Neural cell (in vitro differentiated cells): ENCODE results near the gene PTGER1. TPM values are rescaled to one million over a fixed set of nuclear protein-coding genes. Genes with fewer than 3 reads are reported as not detected.

Source experiments
- H2AFZ ChIP-seq: fragments of 200-600, 300-800 bp; sonication (generic), shearing (Covaris generic); 2 replicates; pipeline ENCODE4 v1.6.0; 2014; ENCODE audit warnings: low read depth, mild to moderate bottlenecking, antibody characterized with exemption, low read length, moderate library complexity
- H3F3A ChIP-seq: fragments of 200-600 bp; shearing (Covaris generic); 2 replicates; pipeline ENCODE4 v1.6.1; 2016; ENCODE audit warnings: mild to moderate bottlenecking, moderate library complexity, mixed read lengths, antibody characterized with exemption, low read length; ENCODE audit not compliant: insufficient read depth, poor library complexity, severe bottlenecking
- H3K27ac ChIP-seq: fragments of 200-600, 300-800 bp; sonication (generic), shearing (Covaris generic); 2 replicates; pipeline ENCODE4 v1.5.1; 2014; ENCODE audit warnings: mild to moderate bottlenecking, low read length, moderate library complexity
- H3K27me3 ChIP-seq: fragments of 300-800, 200-600 bp; sonication (generic), shearing (Covaris generic); 2 replicates; pipeline ENCODE4 v1.6.0; 2014; ENCODE audit warnings: mild to moderate bottlenecking, low read depth, low read length, moderate library complexity; ENCODE audit not compliant: insufficient read depth
- H3K36me3 ChIP-seq: fragments of 300-800, 200-600 bp; sonication (generic), shearing (Covaris generic); 2 replicates; pipeline ENCODE4 v1.5.1; 2014; ENCODE audit warnings: mild to moderate bottlenecking, antibody characterized with exemption, low read length, moderate library complexity; ENCODE audit not compliant: insufficient read depth
- H3K4me2 ChIP-seq: fragments of 300-800, 200-600 bp; sonication (generic), shearing (Covaris generic); 2 replicates; pipeline ENCODE4 v1.6.0; 2014; ENCODE audit warnings: mild to moderate bottlenecking, low read length
- H3K4me3 ChIP-seq: fragments of 300-800, 200-600 bp; sonication (generic), shearing (Covaris generic); 2 replicates; pipeline ENCODE4 v1.5.1; 2014; ENCODE audit warnings: mild to moderate bottlenecking, low read length, moderate library complexity
- H3K79me2 ChIP-seq: fragments of 200-600 bp; shearing (Covaris generic); replicated peaks from 2 replicates; pipeline ENCODE4 v1.6.0; 2014; ENCODE audit warnings: mild to moderate bottlenecking, low read length, moderate library complexity; ENCODE audit not compliant: insufficient read depth
- H3K9ac ChIP-seq: fragments of 300-800, 200-600 bp; sonication (generic), shearing (Covaris generic); 2 replicates; pipeline ENCODE4 v1.6.1; 2016; ENCODE audit warnings: mild to moderate bottlenecking, low read length, mixed read lengths
- H3K9me2 ChIP-seq: fragments of 200-600 bp; shearing (Covaris generic); 2 replicates; pipeline ENCODE4 v1.6.1; 2016; ENCODE audit warnings: mild to moderate bottlenecking, low read length, mixed read lengths; ENCODE audit not compliant: insufficient read depth
- H3K9me3 ChIP-seq: fragments of 200-600, 300-800 bp; sonication (generic), shearing (Covaris generic); 2 replicates; pipeline ENCODE4 v1.6.1; 2016; ENCODE audit warnings: mild to moderate bottlenecking, mixed run types, low read length, moderate library complexity, mixed read lengths
- H4K20me1 ChIP-seq: fragments of 200-600 bp; shearing (Covaris generic); 2 replicates; pipeline ENCODE4 v1.6.1; 2016; ENCODE audit warnings: mild to moderate bottlenecking, mixed run types; ENCODE audit not compliant: insufficient read depth
- CTCF ChIP-seq: fragments of 450-650 bp; IDR thresholded peaks from 2 replicates; pipeline ENCODE4 v1.5.1; 2014; ENCODE audit warnings: antibody characterized with exemption, mild to moderate bottlenecking, moderate library complexity; ENCODE audit not compliant: poor library complexity, severe bottlenecking
- EP300 ChIP-seq: fragments of 450-650 bp; conservative IDR thresholded peaks from 2 replicates; pipeline ENCODE4 v1.6.1; 2014; ENCODE audit warnings: antibody characterized with exemption, mild to moderate bottlenecking, moderate library complexity; ENCODE audit not compliant: poor library complexity, severe bottlenecking
- EZH2 ChIP-seq: fragments of 200-600, 300-800 bp; shearing (Covaris generic), sonication (generic); IDR thresholded peaks from 2 replicates; pipeline ENCODE4 v1.6.1; 2014; ENCODE audit warnings: antibody characterized with exemption, low read length, borderline replicate concordance, mild to moderate bottlenecking; ENCODE audit not compliant: insufficient read depth, poor library complexity, severe bottlenecking
- MXI1 ChIP-seq: fragments of 450-650 bp; conservative IDR thresholded peaks from 2 replicates; pipeline ENCODE4 v1.6.1; 2014; ENCODE audit warnings: antibody characterized with exemption, mild to moderate bottlenecking; ENCODE audit not compliant: poor library complexity, severe bottlenecking
- POLR2AphosphoS5 ChIP-seq: IDR thresholded peaks from 2 replicates; pipeline ENCODE4 v1.6.1; 2012
- RAD21 ChIP-seq: fragments of 450-650 bp; conservative IDR thresholded peaks from 2 replicates; pipeline ENCODE4 v1.6.1; 2014; ENCODE audit warnings: antibody characterized with exemption, mild to moderate bottlenecking, moderate library complexity
- SMC3 ChIP-seq: fragments of 450-650 bp; conservative IDR thresholded peaks from 2 replicates; pipeline ENCODE4 v1.6.1; 2014; ENCODE audit warnings: antibody characterized with exemption, mild to moderate bottlenecking, moderate library complexity; ENCODE audit not compliant: poor library complexity
- TAF1 ChIP-seq: IDR thresholded peaks from 2 replicates; pipeline ENCODE4 v1.6.1; 2012; ENCODE audit warnings: low read depth
- polyA minus RNA-seq: library from RNA; depleted of rRNA, polyadenylated mRNA; stranded (reverse); fragments of >200 nt; gene quantifications from 2 replicates; pipeline ENCODE4 v1.2.3, GENCODE V29; 2014
- polyA plus RNA-seq: library from polyadenylated mRNA; depleted of rRNA; stranded (reverse); fragments of >200 nt; gene quantifications from 2 replicates; pipeline ENCODE4 v1.2.3, GENCODE V29; 2014
- TF ChIP-seq, protein P1 (sequence below): IDR thresholded peaks from 2 replicates; pipeline ENCODE4 v1.6.1; 2012; ENCODE audit warnings: borderline replicate concordance

Gene PTGER1
- polyA plus RNA-seq: not detected in 2 replicates
- polyA minus RNA-seq: not detected in 2 replicates

DNA sequence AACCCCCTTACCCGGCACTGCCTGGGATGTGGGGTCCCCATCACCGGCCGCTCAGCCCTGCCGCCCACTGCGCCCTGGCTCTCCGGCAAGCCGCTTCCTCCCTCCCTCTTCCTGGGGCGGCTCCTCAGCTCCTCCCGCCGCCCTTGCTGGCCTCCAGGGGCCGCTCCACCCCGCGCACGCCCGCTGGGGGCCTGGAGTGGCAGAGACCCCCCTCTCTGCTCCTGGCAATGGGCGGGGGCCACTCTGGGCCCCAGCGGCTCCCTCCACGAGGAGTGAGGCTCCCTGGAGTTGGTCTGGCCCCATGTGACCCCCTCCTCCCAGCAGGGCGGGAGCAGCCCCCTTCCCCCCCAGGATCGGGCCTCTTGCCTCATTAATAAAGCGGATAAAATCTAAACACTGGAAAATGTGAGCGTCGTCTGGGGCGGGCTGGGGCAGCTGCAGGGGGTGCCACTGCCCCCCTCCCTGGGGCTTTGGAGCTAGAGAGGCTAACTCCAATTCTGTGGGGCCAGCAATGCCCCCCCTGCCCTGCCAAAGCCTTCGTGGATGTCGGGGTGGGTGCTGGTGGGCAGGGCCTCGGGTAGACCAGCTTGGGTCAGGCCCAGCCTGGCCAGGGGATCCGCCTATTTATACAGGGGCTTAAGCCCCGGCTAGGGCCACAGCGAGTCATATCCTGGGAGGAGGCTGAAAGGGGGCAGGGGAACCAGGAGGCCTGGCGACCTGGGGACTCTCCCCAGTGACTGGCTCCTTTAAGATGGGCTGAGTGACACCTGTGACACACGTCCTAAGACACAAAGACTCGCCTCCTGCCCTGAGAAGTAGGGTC lies at the start of gene PTGER1:
Gene PTGER1 (minus strand): TSS at position 104 of the 823 bp plus-strand sequence. CDS start 1,034 bp downstream, outside the sequence.
- TF ChIP-seq SMC3 (no peak), POLR2AphosphoS5 (no peak), EP300 (no peak), TAF1 (no peak), EZH2 (no peak), MXI1 (no peak)
- Histone ChIP-seq H3K79me2 (no peaks in the 10 kb centered on the region), H3K27ac (no peak within 1 kb of the TSS), H3K9me3 (no peaks in the 10 kb centered on the region), H4K20me1 (no peaks in the 10 kb centered on the region), H3K4me2 (no peak within 1 kb of the TSS), H3K9me2 (no peaks in the 10 kb centered on the region), H3K9ac (no peak within 1 kb of the TSS), H3K36me3 (no peaks in the 10 kb centered on the region), H3K27me3 (no peaks in the 10 kb centered on the region), H2AFZ (no peak within 1 kb of the TSS), H3K4me3 (no peak within 1 kb of the TSS), H3F3A (no peaks in the 10 kb centered on the region)

GRCh38 chr19:14520543-14520942 lies 45.4 kb upstream of the PTGER1 start:
- no peaks in the 10 kb centered on the region for H3K9me2 ChIP-seq
- no peaks in the 10 kb centered on the region for H3K36me3 ChIP-seq
- no peak overlapping the region for H3K27ac ChIP-seq
- H3K4me3 ChIP-seq: no peak overlapping the region
- H2AFZ ChIP-seq: no peak overlapping the region
- peaks cover 21% of the 10 kb centered on the region for H3K79me2 ChIP-seq
- H3F3A ChIP-seq: no peaks in the 10 kb centered on the region
- no peaks in the 10 kb centered on the region for H3K27me3 ChIP-seq
- no peak for TF ChIP-seq EP300
- TF ChIP-seq TAF1: no peak
- TF ChIP-seq EZH2: no peak
- no peak for TF ChIP-seq MXI1
- no peak for TF ChIP-seq POLR2AphosphoS5
- no peak for TF ChIP-seq SMC3
- H4K20me1 ChIP-seq: no peaks in the 10 kb centered on the region
- no peak overlapping the region for H3K4me2 ChIP-seq
- no peak overlapping the region for H3K9ac ChIP-seq
- no peaks in the 10 kb centered on the region for H3K9me3 ChIP-seq

DNA sequence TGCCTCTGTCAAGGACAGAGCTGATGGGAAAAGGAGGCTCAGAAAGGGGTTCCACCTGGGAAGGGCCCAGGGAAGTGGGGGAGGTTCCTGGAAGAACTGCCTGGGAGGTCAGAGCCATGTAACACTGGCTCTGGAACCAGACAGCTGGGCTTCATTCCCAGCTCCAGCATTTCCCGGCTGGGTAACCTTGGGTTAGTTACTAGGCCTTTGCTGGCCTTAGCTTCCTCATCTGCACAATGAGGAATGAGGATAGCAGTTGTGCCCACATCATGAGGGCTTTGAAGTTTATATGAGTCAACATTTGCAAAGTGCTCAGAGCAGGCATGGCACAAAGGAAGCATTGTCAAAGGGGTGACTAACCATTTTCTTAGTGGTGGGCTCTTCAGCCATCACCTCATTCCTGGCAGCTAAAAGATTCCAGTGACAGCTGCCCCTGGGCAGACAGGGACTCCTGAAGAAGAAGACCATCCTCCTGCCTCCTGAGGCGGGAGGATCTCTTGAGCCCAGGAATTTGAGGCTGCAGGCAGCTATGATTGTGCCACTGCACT lies 44.8 kb upstream of the PTGER1 start:
- no peak for TF ChIP-seq RAD21
- TF ChIP-seq POLR2AphosphoS5: no peak
- TF ChIP-seq CTCF: no peak
- TF ChIP-seq TAF1: no peak
- TF ChIP-seq, protein P1, sequence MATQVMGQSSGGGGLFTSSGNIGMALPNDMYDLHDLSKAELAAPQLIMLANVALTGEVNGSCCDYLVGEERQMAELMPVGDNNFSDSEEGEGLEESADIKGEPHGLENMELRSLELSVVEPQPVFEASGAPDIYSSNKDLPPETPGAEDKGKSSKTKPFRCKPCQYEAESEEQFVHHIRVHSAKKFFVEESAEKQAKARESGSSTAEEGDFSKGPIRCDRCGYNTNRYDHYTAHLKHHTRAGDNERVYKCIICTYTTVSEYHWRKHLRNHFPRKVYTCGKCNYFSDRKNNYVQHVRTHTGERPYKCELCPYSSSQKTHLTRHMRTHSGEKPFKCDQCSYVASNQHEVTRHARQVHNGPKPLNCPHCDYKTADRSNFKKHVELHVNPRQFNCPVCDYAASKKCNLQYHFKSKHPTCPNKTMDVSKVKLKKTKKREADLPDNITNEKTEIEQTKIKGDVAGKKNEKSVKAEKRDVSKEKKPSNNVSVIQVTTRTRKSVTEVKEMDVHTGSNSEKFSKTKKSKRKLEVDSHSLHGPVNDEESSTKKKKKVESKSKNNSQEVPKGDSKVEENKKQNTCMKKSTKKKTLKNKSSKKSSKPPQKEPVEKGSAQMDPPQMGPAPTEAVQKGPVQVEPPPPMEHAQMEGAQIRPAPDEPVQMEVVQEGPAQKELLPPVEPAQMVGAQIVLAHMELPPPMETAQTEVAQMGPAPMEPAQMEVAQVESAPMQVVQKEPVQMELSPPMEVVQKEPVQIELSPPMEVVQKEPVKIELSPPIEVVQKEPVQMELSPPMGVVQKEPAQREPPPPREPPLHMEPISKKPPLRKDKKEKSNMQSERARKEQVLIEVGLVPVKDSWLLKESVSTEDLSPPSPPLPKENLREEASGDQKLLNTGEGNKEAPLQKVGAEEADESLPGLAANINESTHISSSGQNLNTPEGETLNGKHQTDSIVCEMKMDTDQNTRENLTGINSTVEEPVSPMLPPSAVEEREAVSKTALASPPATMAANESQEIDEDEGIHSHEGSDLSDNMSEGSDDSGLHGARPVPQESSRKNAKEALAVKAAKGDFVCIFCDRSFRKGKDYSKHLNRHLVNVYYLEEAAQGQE: no peak
- TF ChIP-seq EZH2: no peak
- no peak for TF ChIP-seq SMC3
- TF ChIP-seq EP300: no peak
- no peak for TF ChIP-seq MXI1
- no peak overlapping the region for H3K4me2 ChIP-seq

More for the DNA sequence above, 44.8 kb upstream of the PTGER1 start:
- Histone ChIP-seq H2AFZ (no peak overlapping the region), H3K9me2 (no peaks in the 10 kb centered on the region), H3K9ac (no peak overlapping the region), H3K4me3 (no peak overlapping the region), H3K27me3 (no peaks in the 10 kb centered on the region), H3K36me3 (no peaks in the 10 kb centered on the region), H3K9me3 (no peaks in the 10 kb centered on the region), H3K27ac (no peak overlapping the region), H3F3A (no peaks in the 10 kb centered on the region), H4K20me1 (no peaks in the 10 kb centered on the region), H3K79me2 (peaks cover 21% of the 10 kb centered on the region)
